Ectodermal cell (in vitro differentiated cells): ENCODE data around the gene ARHGAP24.
"Not testable (repeated sequence)": the region's sequence is repeated elsewhere in the genome, so short reads cannot be mapped to it uniquely, and the experiment has no call there.

Experiments used
- H3K27ac ChIP-seq: 2 replicates; pipeline ENCODE4 v1.7.0; 2013; ENCODE audit warnings: mild to moderate bottlenecking, low read depth, low read length; ENCODE audit not compliant: insufficient read depth, poor library complexity, severe bottlenecking
- H3K27me3 ChIP-seq: 2 replicates; pipeline ENCODE4 v1.7.0; 2013; ENCODE audit warnings: mild to moderate bottlenecking, low read length; ENCODE audit not compliant: insufficient read depth, control insufficient read depth, poor library complexity, severe bottlenecking
- H3K36me3 ChIP-seq: one replicate; pipeline ENCODE4 v1.7.0; 2013; ENCODE audit warnings: low read length; ENCODE audit not compliant: control insufficient read depth, insufficient read depth
- H3K4me1 ChIP-seq: one replicate; pipeline ENCODE4 v1.7.0; 2013; ENCODE audit warnings: low read length; ENCODE audit not compliant: control insufficient read depth, insufficient read depth
- H3K4me3 ChIP-seq: 2 replicates; pipeline ENCODE4 v1.7.0; 2013; ENCODE audit warnings: low read depth, low read length, control low read depth; ENCODE audit not compliant: insufficient read depth
- H3K9me3 ChIP-seq: 2 replicates; pipeline ENCODE4 v1.7.0; 2013; ENCODE audit warnings: mild to moderate bottlenecking, low read length, moderate library complexity; ENCODE audit not compliant: control insufficient read depth
- WGBS, 2 experiments: methylation state at CpG; one replicate each; pipeline ENCODE4 v1.1.7; 2013; ENCODE audit warnings: missing lambda C conversion rate in 2 of 2; 5-methylcytosine and 5-hydroxymethylcytosine counted together

ARHGAP24 gene

GRCh38 chr4:86013621-86014020, 538.7 kb downstream of the ARHGAP24 start:
- Histone ChIP-seq H3K27ac (no peak overlapping the region), H3K4me1 (no peaks in the 10 kb centered on the region), H3K4me3 (no peak overlapping the region), H3K9me3 (no peaks in the 10 kb centered on the region), H3K36me3 (no peaks in the 10 kb centered on the region), H3K27me3 (no peaks in the 10 kb centered on the region)
- WGBS, 2 experiments: 90 to 100% methylated on average over 1 to 3 of the region's 4 CpGs

GRCh38 chr4:86014599-86014998, 539.6 kb downstream of the ARHGAP24 start:
- Histone ChIP-seq H3K4me1 (no peaks in the 10 kb centered on the region), H3K36me3 (no peaks in the 10 kb centered on the region), H3K4me3 (no peak overlapping the region), H3K27me3 (no peaks in the 10 kb centered on the region), H3K9me3 (no peaks in the 10 kb centered on the region), H3K27ac (no peak overlapping the region)
- WGBS, 2 experiments: 89 to 91% methylated on average over 5 of the region's 5 CpGs

- H3K4me3 ChIP-seq: no peak overlapping the region
- H3K27me3 ChIP-seq: no peaks in the 10 kb centered on the region
- H3K27ac ChIP-seq: no peak overlapping the region
- WGBS, 2 experiments: 100% methylated on average over 1 to 2 of the region's 2 CpGs
- H3K4me1 ChIP-seq: no peaks in the 10 kb centered on the region
- no peaks in the 10 kb centered on the region for H3K9me3 ChIP-seq
- H3K36me3 ChIP-seq: no peaks in the 10 kb centered on the region
These were observed 540.7 kb downstream of the ARHGAP24 start for GRCh38 chr4:86015412-86016350.

GRCh38 chr4:86019362-86019761, 544.4 kb downstream of the ARHGAP24 start:
- Histone ChIP-seq H3K27ac (no peak overlapping the region), H3K4me3 (no peak overlapping the region), H3K27me3 (no peaks in the 10 kb centered on the region), H3K36me3 (no peaks in the 10 kb centered on the region), H3K9me3 (no peaks in the 10 kb centered on the region), H3K4me1 (no peaks in the 10 kb centered on the region)
- 77 to 100% methylated on average over 1 of the region's 1 CpG for WGBS, 2 experiments

- no peaks in the 10 kb centered on the region for H3K27me3 ChIP-seq
- H3K4me1 ChIP-seq: no peaks in the 10 kb centered on the region
- no peak overlapping the region for H3K4me3 ChIP-seq
- no peaks in the 10 kb centered on the region for H3K9me3 ChIP-seq
- no peak overlapping the region for H3K27ac ChIP-seq
- no peaks in the 10 kb centered on the region for H3K36me3 ChIP-seq
These were observed 545.0 kb downstream of the ARHGAP24 start for GRCh38 chr4:86019906-86020305.

- not testable (repeated sequence) for H3K4me1 ChIP-seq, H3K36me3 ChIP-seq, H3K4me3 ChIP-seq, H3K9me3 ChIP-seq, H3K27ac ChIP-seq, H3K27me3 ChIP-seq
- 93 to 94% methylated on average over 24 of the region's 24 CpGs for WGBS, 2 experiments
These were observed 546.7 kb downstream of the ARHGAP24 start for GRCh38 chr4:86021671-86022070.

GRCh38 chr4:86026720-86027119, 551.8 kb downstream of the ARHGAP24 start:
- Histone ChIP-seq H3K27ac (no peak overlapping the region), H3K9me3 (no peaks in the 10 kb centered on the region), H3K36me3 (peaks cover 7% of the 10 kb centered on the region), H3K4me1 (no peaks in the 10 kb centered on the region), H3K27me3 (no peaks in the 10 kb centered on the region), H3K4me3 (no peak overlapping the region)
- 93 to 97% methylated on average over 7 to 8 of the region's 8 CpGs for WGBS, 2 experiments

GRCh38 chr4:86031927-86032326, 557.0 kb downstream of the ARHGAP24 start:
- Histone ChIP-seq H3K4me3 (no peak overlapping the region), H3K4me1 (peaks cover 5% of the 10 kb centered on the region), H3K27ac (no peak overlapping the region), H3K9me3 (no peaks in the 10 kb centered on the region), H3K36me3 (peaks cover 10% of the 10 kb centered on the region), H3K27me3 (no peaks in the 10 kb centered on the region)
- WGBS, 2 experiments: 92 to 93% methylated on average over 3 of the region's 3 CpGs

GRCh38 chr4:86032476-86033022, 557.6 kb downstream of the ARHGAP24 start:
- 84 to 89% methylated on average over 4 of the region's 4 CpGs for WGBS, 2 experiments
- H3K36me3 ChIP-seq: peaks cover 9% of the 10 kb centered on the region
- no peak overlapping the region for H3K4me3 ChIP-seq
- H3K9me3 ChIP-seq: no peaks in the 10 kb centered on the region
- no peak overlapping the region for H3K27ac ChIP-seq
- H3K4me1 ChIP-seq: peaks cover 5% of the 10 kb centered on the region
- no peaks in the 10 kb centered on the region for H3K27me3 ChIP-seq

- 93 to 95% methylated on average over 4 of the region's 4 CpGs for WGBS, 2 experiments
- Histone ChIP-seq H3K4me3 (no peak overlapping the region), H3K9me3 (no peaks in the 10 kb centered on the region), H3K36me3 (peaks cover 9% of the 10 kb centered on the region), H3K27me3 (no peaks in the 10 kb centered on the region), H3K27ac (no peak overlapping the region), H3K4me1 (peaks cover 5% of the 10 kb centered on the region)
These were observed 558.2 kb downstream of the ARHGAP24 start for GRCh38 chr4:86033171-86033570.
